Measurements from ENCODE around the gene SPPL2A. TPM values are rescaled to one million over a fixed set of nuclear protein-coding genes. Genes with fewer than 3 reads are reported as not detected.

Gene SPPL2A
- total RNA-seq, 1 donor from 2014 or later: 66.7 TPM

DNA sequence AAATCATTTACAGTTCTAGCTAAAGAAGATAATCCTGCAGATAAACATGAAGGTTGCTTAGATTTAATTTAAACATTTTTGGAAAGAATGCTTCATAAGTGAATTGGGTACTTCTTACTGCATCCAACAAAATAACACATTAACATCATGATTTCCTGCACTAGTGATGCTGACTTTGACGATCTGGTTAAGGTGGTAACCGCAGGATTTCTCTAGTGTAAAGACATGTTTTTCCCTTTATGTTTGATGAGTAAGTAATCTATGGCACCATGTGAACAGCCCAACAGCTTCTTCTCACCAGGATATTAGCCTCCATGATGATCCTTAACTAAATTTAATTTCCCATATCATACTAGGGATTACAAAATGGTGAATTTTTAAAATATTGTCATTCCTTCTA lies 14.1 kb downstream of the SPPL2A start:
- Mint-ChIP-seq H3K36me3 (ENCODE audit: insufficient read depth) (peaks cover 5% of the 10 kb centered on the region), H3K4me3 (ENCODE audit: low read depth) (no peak overlapping the region), H3K9me3 (ENCODE audit: low read depth) (no peaks in the 10 kb centered on the region), H3K27ac (no peak overlapping the region), H3K27me3 (no peaks in the 10 kb centered on the region), H3K4me1 (ENCODE audit: low read depth) (no peaks in the 10 kb centered on the region)
- TF ChIP-seq, protein P1, sequence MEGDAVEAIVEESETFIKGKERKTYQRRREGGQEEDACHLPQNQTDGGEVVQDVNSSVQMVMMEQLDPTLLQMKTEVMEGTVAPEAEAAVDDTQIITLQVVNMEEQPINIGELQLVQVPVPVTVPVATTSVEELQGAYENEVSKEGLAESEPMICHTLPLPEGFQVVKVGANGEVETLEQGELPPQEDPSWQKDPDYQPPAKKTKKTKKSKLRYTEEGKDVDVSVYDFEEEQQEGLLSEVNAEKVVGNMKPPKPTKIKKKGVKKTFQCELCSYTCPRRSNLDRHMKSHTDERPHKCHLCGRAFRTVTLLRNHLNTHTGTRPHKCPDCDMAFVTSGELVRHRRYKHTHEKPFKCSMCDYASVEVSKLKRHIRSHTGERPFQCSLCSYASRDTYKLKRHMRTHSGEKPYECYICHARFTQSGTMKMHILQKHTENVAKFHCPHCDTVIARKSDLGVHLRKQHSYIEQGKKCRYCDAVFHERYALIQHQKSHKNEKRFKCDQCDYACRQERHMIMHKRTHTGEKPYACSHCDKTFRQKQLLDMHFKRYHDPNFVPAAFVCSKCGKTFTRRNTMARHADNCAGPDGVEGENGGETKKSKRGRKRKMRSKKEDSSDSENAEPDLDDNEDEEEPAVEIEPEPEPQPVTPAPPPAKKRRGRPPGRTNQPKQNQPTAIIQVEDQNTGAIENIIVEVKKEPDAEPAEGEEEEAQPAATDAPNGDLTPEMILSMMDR (IDR thresholded peaks at IDR 0.05; ENCODE audit: unreplicated experiment): no peak
- no peak for DNase-seq (ENCODE audit: low spot score, unreplicated experiment)

DNA sequence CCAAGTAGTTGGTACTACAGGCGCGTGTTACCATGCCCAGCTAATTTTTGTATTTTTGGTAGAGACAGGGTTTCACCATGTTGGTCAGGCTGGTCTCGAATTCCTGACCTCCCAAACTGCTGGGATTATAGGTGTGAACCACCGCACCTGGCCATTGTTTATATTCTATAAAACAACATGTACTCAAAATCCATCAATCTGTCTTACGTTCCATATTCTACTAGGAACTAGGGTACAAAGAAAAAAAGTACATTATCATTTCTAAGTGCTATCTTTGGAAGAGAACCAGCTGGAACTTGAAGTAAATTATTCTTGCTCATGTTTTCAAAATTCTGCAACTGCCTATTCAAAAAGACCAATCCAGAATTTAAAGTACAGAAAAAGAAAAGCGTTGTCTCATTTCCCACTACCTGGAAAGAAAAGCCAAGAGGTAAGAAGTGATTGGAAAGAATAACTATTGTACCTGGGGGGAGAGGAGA lies 15.2 kb downstream of the SPPL2A start:
- Mint-ChIP-seq H3K4me3 (ENCODE audit: low read depth) (no peak overlapping the region), H3K27me3 (no peaks in the 10 kb centered on the region), H3K4me1 (ENCODE audit: low read depth) (no peaks in the 10 kb centered on the region), H3K27ac (no peak overlapping the region), H3K36me3 (ENCODE audit: insufficient read depth) (peaks cover 3% of the 10 kb centered on the region), H3K9me3 (ENCODE audit: low read depth) (no peaks in the 10 kb centered on the region)
- DNase-seq (ENCODE audit: low spot score, unreplicated experiment): no peak
- TF ChIP-seq, protein P1 (IDR thresholded peaks at IDR 0.05; ENCODE audit: unreplicated experiment): no peak

DNA sequence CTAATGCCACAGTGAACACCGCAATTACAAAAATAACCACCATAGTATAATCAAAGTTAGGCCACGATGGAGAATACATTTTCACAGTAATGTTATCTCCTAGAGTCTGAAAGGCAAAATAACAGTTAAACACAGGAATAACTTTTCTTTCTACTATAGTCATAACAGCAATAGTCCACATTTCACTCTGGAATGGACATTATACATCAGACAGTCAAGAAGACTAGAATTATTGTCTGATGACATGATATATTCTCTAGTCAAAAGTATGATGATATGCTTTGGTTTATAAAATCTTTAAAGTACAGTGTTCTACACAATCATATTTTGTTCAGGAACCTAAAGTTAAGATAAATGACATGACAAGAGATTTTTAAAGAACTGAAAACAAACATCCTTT lies 18.0 kb downstream of the SPPL2A start:
- no peak for DNase-seq (ENCODE audit: low spot score, unreplicated experiment)
- H3K36me3 Mint-ChIP-seq (ENCODE audit: insufficient read depth): peaks cover 4% of the 10 kb centered on the region

DNA sequence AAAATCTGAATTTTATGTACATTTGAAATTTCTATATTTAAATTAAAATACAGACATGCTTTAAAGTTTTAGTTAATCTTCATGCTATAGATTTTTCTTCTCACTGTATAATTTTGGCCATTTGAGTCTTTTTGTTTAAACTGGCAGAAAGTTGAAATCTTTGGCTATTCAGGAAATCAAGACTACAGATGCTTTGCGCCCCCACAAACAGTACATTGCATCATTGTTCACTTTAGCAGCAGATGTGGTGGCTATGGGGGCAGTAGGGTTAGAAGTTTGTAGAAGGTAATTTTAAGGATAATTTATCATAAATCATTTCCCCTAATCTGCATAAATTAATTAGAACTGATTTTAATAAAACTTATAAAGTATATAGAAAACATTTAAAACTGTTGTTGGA lies 20.9 kb downstream of the SPPL2A start:
- TF ChIP-seq, protein P1 (IDR thresholded peaks at IDR 0.05; ENCODE audit: unreplicated experiment): no peak
- Mint-ChIP-seq H3K27me3 (no peaks in the 10 kb centered on the region), H3K36me3 (ENCODE audit: insufficient read depth) (peaks cover 5% of the 10 kb centered on the region), H3K9me3 (ENCODE audit: low read depth) (no peaks in the 10 kb centered on the region), H3K27ac (no peak overlapping the region), H3K4me1 (ENCODE audit: low read depth) (no peaks in the 10 kb centered on the region), H3K4me3 (ENCODE audit: low read depth) (no peak overlapping the region)
- no peak for DNase-seq (ENCODE audit: low spot score, unreplicated experiment)

More for the DNA sequence above, 18.0 kb downstream of the SPPL2A start:
- Mint-ChIP-seq H3K27me3 (no peaks in the 10 kb centered on the region), H3K4me1 (ENCODE audit: low read depth) (no peaks in the 10 kb centered on the region), H3K27ac (no peak overlapping the region), H3K9me3 (ENCODE audit: low read depth) (no peaks in the 10 kb centered on the region), H3K4me3 (ENCODE audit: low read depth) (no peak overlapping the region)
- TF ChIP-seq, protein P1 (IDR thresholded peaks at IDR 0.05; ENCODE audit: unreplicated experiment): no peak

DNA sequence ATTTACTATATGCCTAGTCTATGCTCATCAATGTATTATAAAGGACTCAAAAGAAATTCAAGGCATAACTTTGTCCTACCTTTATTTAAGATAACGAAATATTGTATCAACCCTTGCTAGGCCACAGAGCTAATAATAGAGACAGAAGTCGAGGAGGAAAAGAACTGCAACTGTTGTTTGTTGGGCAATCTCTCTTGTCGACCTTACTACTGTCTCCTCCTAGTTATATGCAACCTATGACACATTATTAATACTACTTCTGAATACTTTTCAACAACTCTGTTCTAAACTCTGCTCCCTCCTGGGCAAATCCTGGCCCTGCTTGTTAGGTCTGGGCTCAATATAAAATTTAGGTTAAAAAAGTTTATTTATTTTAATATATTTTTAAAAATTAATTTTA lies 24.6 kb downstream of the SPPL2A start:
- no peak overlapping the region for H3K27ac Mint-ChIP-seq
- no peaks in the 10 kb centered on the region for H3K27me3 Mint-ChIP-seq
- TF ChIP-seq, protein P1 (IDR thresholded peaks at IDR 0.05; ENCODE audit: unreplicated experiment): no peak
- H3K9me3 Mint-ChIP-seq (ENCODE audit: low read depth): no peaks in the 10 kb centered on the region
- peaks cover 7% of the 10 kb centered on the region for H3K36me3 Mint-ChIP-seq (ENCODE audit: insufficient read depth)
- no peak overlapping the region for H3K4me3 Mint-ChIP-seq (ENCODE audit: low read depth)
- no peak for DNase-seq (ENCODE audit: low spot score, unreplicated experiment)
- no peaks in the 10 kb centered on the region for H3K4me1 Mint-ChIP-seq (ENCODE audit: low read depth)

Data from progenitor cell of endocrine pancreas (in vitro differentiated cells).